GM19193 (cell line): ENCODE data around the gene RUFY4.
"Not testable (repeated sequence)": the region's sequence is repeated elsewhere in the genome, so short reads cannot be mapped to it uniquely, and the experiment has no call there.

Experiments used
- POLR2A ChIP-seq: IDR thresholded peaks from 4 replicates; pipeline ENCODE4 v1.6.1; 2011; ENCODE audit not compliant: insufficient read depth, insufficient read length; ENCODE audit errors: extremely low read depth

The RUFY4 gene

GRCh38 chr2:218068721-218069334 lies at the start of gene RUFY4:
Gene RUFY4 (plus strand): TSS chr2:218069253. CDS start chr2:218070606, 1,353 bp downstream.
- TF ChIP-seq POLR2A: not testable (repeated sequence)

- TF ChIP-seq POLR2A: no peak
Observed at GRCh38 chr2:218019411-218020060, 49.5 kb upstream of the RUFY4 start.

GRCh38 chr2:218020281-218020680 lies 48.8 kb upstream of the RUFY4 start:
- TF ChIP-seq POLR2A: no peak

- no peak for TF ChIP-seq POLR2A
Observed at GRCh38 chr2:218020966-218021535, 48.0 kb upstream of the RUFY4 start.

- TF ChIP-seq POLR2A: no peak
Observed at GRCh38 chr2:218021536-218022071, 47.4 kb upstream of the RUFY4 start.

- TF ChIP-seq POLR2A: no peak
Observed at GRCh38 chr2:218022131-218022850, 46.8 kb upstream of the RUFY4 start.

GRCh38 chr2:218022851-218023530 lies 46.1 kb upstream of the RUFY4 start:
- TF ChIP-seq POLR2A: no peak

GRCh38 chr2:218023636-218024035 lies 45.4 kb upstream of the RUFY4 start:
- no peak for TF ChIP-seq POLR2A

GRCh38 chr2:218024336-218024735 lies 44.7 kb upstream of the RUFY4 start:
- no peak for TF ChIP-seq POLR2A

- TF ChIP-seq POLR2A: no peak
Observed at GRCh38 chr2:218024871-218025270, 44.2 kb upstream of the RUFY4 start.

GRCh38 chr2:218026244-218026643 lies 42.8 kb upstream of the RUFY4 start:
- no peak for TF ChIP-seq POLR2A

GRCh38 chr2:218026676-218027425 lies 42.2 kb upstream of the RUFY4 start:
- TF ChIP-seq POLR2A: no peak

GRCh38 chr2:218027426-218028188 lies 41.4 kb upstream of the RUFY4 start:
- no peak for TF ChIP-seq POLR2A

- TF ChIP-seq POLR2A: no peak
Observed at GRCh38 chr2:218028189-218028495, 40.9 kb upstream of the RUFY4 start.
